B cell (primary cell): Measurements from ENCODE around the gene MKRN2OS.

Source experiments
- EZH2 ChIP-seq: IDR thresholded peaks from 2 replicates; pipeline ENCODE4 v1.6.1; 2012; ENCODE audit warnings: borderline replicate concordance, low read depth, mild to moderate bottlenecking, moderate library complexity, low read length; ENCODE audit not compliant: insufficient read depth, poor library complexity, severe bottlenecking
- TF ChIP-seq, protein P1 (sequence below): fragments of 200-600 bp; IDR thresholded peaks from one replicate; pipeline ENCODE4 v1.8.0; 2022; ENCODE audit warnings: antibody characterized with exemption, mild to moderate bottlenecking

DNA sequence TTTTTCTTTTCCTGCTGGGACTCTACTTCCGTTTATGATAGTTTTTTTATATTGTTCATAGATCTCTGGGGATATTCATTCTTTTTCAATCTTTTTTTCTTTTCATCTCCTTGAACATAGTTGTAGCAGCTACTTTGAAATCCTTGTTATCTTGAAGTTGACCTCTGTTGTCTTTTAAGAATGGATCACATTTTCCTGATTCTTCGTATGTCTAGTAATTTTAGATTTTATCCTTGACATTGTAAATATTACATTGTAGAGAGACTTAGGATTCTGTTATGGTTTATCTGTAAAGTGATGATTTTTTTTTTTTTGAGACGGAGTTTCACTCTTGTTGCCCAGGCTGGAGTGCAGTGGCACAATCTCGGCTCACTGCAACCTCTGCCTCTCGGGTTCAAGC, 32.1 kb upstream of the MKRN2OS start:
- TF ChIP-seq, protein P1, sequence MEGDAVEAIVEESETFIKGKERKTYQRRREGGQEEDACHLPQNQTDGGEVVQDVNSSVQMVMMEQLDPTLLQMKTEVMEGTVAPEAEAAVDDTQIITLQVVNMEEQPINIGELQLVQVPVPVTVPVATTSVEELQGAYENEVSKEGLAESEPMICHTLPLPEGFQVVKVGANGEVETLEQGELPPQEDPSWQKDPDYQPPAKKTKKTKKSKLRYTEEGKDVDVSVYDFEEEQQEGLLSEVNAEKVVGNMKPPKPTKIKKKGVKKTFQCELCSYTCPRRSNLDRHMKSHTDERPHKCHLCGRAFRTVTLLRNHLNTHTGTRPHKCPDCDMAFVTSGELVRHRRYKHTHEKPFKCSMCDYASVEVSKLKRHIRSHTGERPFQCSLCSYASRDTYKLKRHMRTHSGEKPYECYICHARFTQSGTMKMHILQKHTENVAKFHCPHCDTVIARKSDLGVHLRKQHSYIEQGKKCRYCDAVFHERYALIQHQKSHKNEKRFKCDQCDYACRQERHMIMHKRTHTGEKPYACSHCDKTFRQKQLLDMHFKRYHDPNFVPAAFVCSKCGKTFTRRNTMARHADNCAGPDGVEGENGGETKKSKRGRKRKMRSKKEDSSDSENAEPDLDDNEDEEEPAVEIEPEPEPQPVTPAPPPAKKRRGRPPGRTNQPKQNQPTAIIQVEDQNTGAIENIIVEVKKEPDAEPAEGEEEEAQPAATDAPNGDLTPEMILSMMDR = no peak
- no peak for TF ChIP-seq EZH2
